Tibial nerve (tissue), 4 donors: ENCODE results near the gene VSIG1. TPM values are rescaled to one million over a fixed set of nuclear protein-coding genes. Genes with fewer than 3 reads are reported as not detected.

Experiments used
- DNase-seq, 2 donors: peaks; one replicate each; pipeline ENCODE4 v3.0.0-alpha.2; 2019; ENCODE audit warnings: low spot score in 2 of 2
- H3K27ac ChIP-seq, 4 donors: fragments of 200-600 bp; sonication (generic) in 3 of 4; one replicate each; pipeline ENCODE4 v1.5.1; 2017 to 2019; ENCODE audit warnings: mild to moderate bottlenecking in 1 of 4
- H3K27me3 ChIP-seq, 2 donors: fragments of 200-600 bp; sonication (generic) in 1 of 2; one replicate each; pipeline versions ENCODE4 v1.5.1 to v1.6.0; 2017 to 2019
- H3K36me3 ChIP-seq, 3 donors: fragments of 200-600 bp; sonication (generic); one replicate each; pipeline ENCODE4 v1.5.1; 2018 to 2019
- H3K4me1 ChIP-seq, 4 donors: fragments of 200-600 bp; sonication (generic) in 3 of 4; one replicate each; pipeline ENCODE4 v1.5.1; 2017 to 2019
- H3K4me3 ChIP-seq, 4 donors: fragments of 200-600 bp; sonication (generic) in 3 of 4; one replicate each; pipeline ENCODE4 v1.5.1; 2017 to 2019; ENCODE audit warnings: mild to moderate bottlenecking in 1 of 4, moderate library complexity in 1 of 4
- H3K9me3 ChIP-seq, 4 donors: fragments of 200-600 bp; sonication (generic) in 3 of 4; one replicate each; pipeline ENCODE4 v1.5.1; 2017 to 2019
- CTCF ChIP-seq, 5 experiments: fragments of 200-600 bp in 3 of 5; fragments of 450-650 bp in 2 of 5; sonication (generic) in 3 of 5; IDR thresholded peaks; one replicate each; pipeline ENCODE4 v1.5.1; 2016 to 2019; ENCODE audit warnings: antibody characterized with exemption in 5 of 5, mild to moderate bottlenecking in 3 of 5, moderate library complexity in 2 of 5
- EP300 ChIP-seq, 2 donors: sonication (generic); formaldehyde crosslinking; IDR thresholded peaks; one replicate each; pipeline ENCODE4 v1.6.1; 2017; ENCODE audit warnings: antibody characterized with exemption in 2 of 2, mild to moderate bottlenecking in 1 of 2
- POLR2A ChIP-seq, 2 donors: fragments of 450-650 bp; IDR thresholded peaks; one replicate each; pipeline ENCODE4 v1.6.1; 2017; ENCODE audit warnings: antibody characterized with exemption in 2 of 2, mild to moderate bottlenecking in 2 of 2, moderate library complexity in 2 of 2
- WGBS, 2 donors: methylation state at CpG; one replicate each; pipeline ENCODE4 v1.1.5; 2018; 5-methylcytosine and 5-hydroxymethylcytosine counted together
- total RNA-seq, 4 donors: library from RNA; depleted of rRNA; stranded (reverse); fragments of >200 nt; gene quantifications; one replicate each; pipeline ENCODE4 v1.1.0, GENCODE V29; 2016

Gene VSIG1
- total RNA-seq, 4 donors from 2014 or later, result 0.30 TPM; not detected in 3

- no peaks in the 10 kb centered on the region for H3K4me1 ChIP-seq
- TF ChIP-seq POLR2A (IDR thresholded peaks at IDR 0.05) (no peak), CTCF (IDR thresholded peaks at IDR 0.05) (no peak), EP300 (IDR thresholded peaks at IDR 0.05) (no peak)
- no peaks in the 10 kb centered on the region for H3K36me3 ChIP-seq
- DNase-seq, result no peak
- H3K9me3 ChIP-seq, result no peaks in the 10 kb centered on the region
- WGBS, 2 donors, result 66 to 78% methylated on average over 3 to 5 of the region's 5 CpGs
- peaks cover 0 to 27% of the 10 kb centered on the region in 2 donors for H3K27me3 ChIP-seq
- H3K27ac ChIP-seq, result no peak overlapping the region
- no peak overlapping the region for H3K4me3 ChIP-seq
Measured at GRCh38 chrX:108072746-108073145, 27.9 kb downstream of the VSIG1 start.

- no peak for TF ChIP-seq CTCF (IDR thresholded peaks at IDR 0.05)
- TF ChIP-seq EP300 (IDR thresholded peaks at IDR 0.05), result no peak
- TF ChIP-seq POLR2A (IDR thresholded peaks at IDR 0.05), result no peak
- Histone ChIP-seq H3K27ac (no peak overlapping the region), H3K36me3 (no peaks in the 10 kb centered on the region), H3K9me3 (no peaks in the 10 kb centered on the region), H3K4me1 (no peaks in the 10 kb centered on the region), H3K27me3 (peaks cover 0 to 12% of the 10 kb centered on the region in 2 donors), H3K4me3 (no peak overlapping the region)
- no peak for DNase-seq
- WGBS, 2 donors, result 80 to 92% methylated on average over 2 of the region's 2 CpGs
Measured at GRCh38 chrX:108081110-108081509, 36.2 kb downstream of the VSIG1 start.

GRCh38 chrX:108087792-108088191 lies 42.9 kb downstream of the VSIG1 start:
- H3K27me3 ChIP-seq, result no peaks in the 10 kb centered on the region
- no peak for DNase-seq
- no peaks in the 10 kb centered on the region for H3K9me3 ChIP-seq
- TF ChIP-seq POLR2A (IDR thresholded peaks at IDR 0.05), result no peak
- TF ChIP-seq EP300 (IDR thresholded peaks at IDR 0.05), result no peak
- TF ChIP-seq CTCF (IDR thresholded peaks at IDR 0.05), result no peak
- peaks cover 0 to 8% (median 0%) of the 10 kb centered on the region in 3 donors for H3K36me3 ChIP-seq
- no peak overlapping the region for H3K4me3 ChIP-seq
- H3K4me1 ChIP-seq, result peaks cover 0 to 17% (median 0%) of the 10 kb centered on the region in 4 donors
- 81 to 91% methylated on average over 6 of the region's 6 CpGs for WGBS, 2 donors
- H3K27ac ChIP-seq, result no peak overlapping the region

- H3K4me3 ChIP-seq, result no peak overlapping the region
- WGBS, 2 donors, result 77 to 93% methylated on average over 1 of the region's 1 CpG
- peaks cover 0 to 8% (median 0%) of the 10 kb centered on the region in 3 donors for H3K36me3 ChIP-seq
- no peak for DNase-seq
- TF ChIP-seq CTCF (IDR thresholded peaks at IDR 0.05) (no peak), EP300 (IDR thresholded peaks at IDR 0.05) (no peak), POLR2A (IDR thresholded peaks at IDR 0.05) (no peak)
- no peak overlapping the region for H3K27ac ChIP-seq
- no peaks in the 10 kb centered on the region for H3K27me3 ChIP-seq
- no peaks in the 10 kb centered on the region for H3K9me3 ChIP-seq
- H3K4me1 ChIP-seq, result peaks cover 0 to 17% (median 0%) of the 10 kb centered on the region in 4 donors
Measured at GRCh38 chrX:108088511-108088910, 43.6 kb downstream of the VSIG1 start.

- H3K4me1 ChIP-seq, result peaks cover 0 to 17% (median 0%) of the 10 kb centered on the region in 4 donors
- H3K36me3 ChIP-seq, result peaks cover 0 to 8% (median 0%) of the 10 kb centered on the region in 3 donors
- TF ChIP-seq POLR2A (IDR thresholded peaks at IDR 0.05) (no peak), EP300 (IDR thresholded peaks at IDR 0.05) (no peak), CTCF (IDR thresholded peaks at IDR 0.05) (no peak)
- no peaks in the 10 kb centered on the region for H3K9me3 ChIP-seq
- peak overlapping the region; percentile 76 to 90 (median 82) for H3K27ac ChIP-seq
- no peak for DNase-seq
- 1 to 46% methylated on average over 20 of the region's 20 CpGs for WGBS, 2 donors
- peak overlapping the region; percentile 41 to 69 (median 54) for H3K4me3 ChIP-seq
- no peaks in the 10 kb centered on the region for H3K27me3 ChIP-seq
Measured at GRCh38 chrX:108090491-108091263, 45.8 kb downstream of the VSIG1 start.
